GF-D8 (cell line): Measurements from ENCODE around the gene ADAMTS6.

ENCODE experiments used
- DNase-seq: peaks from one replicate; lab custom pipeline; 2025; lab: John Stamatoyannopoulos, UW

ADAMTS6 gene

DNA sequence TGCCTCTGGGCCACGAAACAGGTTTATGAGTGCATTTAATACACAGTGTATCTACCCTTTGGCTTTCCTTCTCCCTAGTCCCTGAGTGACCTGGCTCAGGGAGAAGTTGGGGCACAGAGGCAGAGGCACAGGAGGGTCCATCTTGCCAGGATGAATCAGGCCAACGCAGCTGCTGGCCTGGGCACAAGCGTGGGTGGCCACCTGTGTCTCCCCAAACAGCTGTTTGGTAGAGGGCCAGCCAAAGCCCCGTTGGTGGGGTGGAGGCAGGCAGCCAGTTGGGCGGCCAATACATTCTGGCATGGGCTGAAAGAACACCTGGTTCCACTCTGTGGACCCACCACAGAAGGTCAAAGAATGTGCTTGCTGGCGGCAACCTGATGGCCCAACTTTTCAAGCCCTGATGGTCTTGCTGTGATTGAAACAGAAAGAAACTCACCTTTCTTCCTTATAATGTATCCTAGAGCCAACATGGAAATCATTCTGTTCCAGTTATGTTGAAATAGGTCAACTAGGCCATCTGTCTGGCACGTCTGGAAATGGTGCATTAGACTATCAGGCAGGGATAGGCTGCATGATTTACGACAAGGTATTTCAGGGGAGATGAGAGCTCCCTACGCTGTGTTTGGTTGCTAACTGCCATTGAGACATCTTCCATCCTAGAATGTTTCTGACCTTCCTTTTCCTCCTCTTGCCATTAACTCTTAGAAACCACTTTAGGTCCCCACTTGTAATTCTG is 337.4 kb downstream of the ADAMTS6 start:
- no peak for DNase-seq

DNA sequence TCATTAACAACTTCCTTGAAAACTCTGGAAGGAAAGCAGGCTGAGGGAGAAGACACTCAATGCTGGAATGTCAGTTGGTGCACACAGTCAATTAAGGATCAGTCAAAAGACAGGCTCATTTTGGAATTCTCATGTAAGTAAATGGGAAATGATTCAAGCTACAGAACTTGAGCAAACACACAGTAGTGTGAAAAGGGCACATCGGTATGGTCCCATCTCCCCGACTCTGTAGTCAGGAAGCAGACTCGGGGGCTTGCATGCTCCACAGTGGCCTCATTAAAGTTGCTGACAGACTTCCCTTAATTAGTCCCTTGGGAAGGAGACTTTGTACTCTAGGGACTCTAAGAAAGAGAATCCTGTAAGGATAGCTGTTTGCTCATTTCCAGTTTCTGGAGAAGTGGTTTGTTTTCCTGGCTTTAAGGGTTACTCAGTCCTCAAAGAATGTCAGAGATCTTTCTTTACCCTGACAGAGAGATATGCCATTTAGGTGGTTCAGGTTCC is 339.2 kb downstream of the ADAMTS6 start:
- no peak for DNase-seq

DNA sequence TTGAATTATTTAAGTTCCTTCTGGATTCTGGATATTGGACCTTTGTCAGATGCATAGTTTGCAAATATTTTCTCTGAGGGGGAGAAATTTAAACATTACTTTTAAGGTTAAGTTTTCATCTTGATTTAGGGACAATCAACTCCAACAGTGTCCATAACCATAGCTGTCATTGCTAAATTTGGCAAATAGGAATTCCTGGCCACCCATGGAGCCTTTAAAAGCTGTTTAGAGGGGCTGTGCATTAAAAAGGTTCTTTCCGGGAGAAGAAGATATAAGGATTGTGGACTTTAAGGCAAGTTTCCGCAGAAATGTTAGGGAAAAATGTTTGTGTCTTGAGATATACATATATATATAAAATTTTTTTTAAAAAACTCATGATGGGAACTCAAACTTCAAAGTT is 339.7 kb downstream of the ADAMTS6 start:
- no peak for DNase-seq

DNA sequence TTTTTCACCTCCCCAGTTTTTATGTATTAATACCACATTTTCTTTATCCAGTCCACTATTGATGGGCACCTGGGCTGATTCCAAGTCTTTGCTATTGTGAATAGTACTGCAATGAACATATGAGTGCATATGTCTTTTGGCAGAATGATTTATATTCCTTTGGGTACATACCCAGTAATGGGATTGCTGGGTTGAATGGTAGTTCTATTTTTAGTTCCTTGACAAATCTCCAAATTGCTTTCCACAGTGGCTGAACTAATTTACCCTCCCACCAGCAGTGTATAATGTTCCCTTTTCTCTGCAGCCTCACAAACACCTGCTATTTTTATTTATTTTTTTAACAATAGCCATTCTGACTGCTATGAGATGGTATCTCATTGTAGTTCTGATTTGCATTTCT is 340.2 kb downstream of the ADAMTS6 start:
- DNase-seq, result no peak

DNA sequence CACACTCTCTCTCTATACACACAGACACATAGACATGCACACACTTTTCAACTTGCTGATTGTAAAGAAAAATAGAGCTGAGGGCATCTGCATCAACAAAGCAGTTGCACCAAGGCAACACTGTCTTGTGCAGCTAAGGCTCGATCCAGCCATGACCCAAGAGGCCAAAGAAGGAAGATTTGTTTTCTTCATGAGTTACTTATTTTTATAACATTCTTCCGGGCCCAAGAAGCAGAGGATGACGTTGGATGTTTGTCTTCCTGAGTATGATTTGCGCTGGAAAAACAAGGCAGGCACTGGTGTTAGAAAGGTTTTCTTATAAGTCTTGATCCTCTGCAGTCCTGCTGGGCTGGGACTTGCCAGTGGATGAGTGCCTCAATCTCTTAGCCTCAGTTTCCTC is 344.1 kb downstream of the ADAMTS6 start:
- DNase-seq, result no peak

DNA sequence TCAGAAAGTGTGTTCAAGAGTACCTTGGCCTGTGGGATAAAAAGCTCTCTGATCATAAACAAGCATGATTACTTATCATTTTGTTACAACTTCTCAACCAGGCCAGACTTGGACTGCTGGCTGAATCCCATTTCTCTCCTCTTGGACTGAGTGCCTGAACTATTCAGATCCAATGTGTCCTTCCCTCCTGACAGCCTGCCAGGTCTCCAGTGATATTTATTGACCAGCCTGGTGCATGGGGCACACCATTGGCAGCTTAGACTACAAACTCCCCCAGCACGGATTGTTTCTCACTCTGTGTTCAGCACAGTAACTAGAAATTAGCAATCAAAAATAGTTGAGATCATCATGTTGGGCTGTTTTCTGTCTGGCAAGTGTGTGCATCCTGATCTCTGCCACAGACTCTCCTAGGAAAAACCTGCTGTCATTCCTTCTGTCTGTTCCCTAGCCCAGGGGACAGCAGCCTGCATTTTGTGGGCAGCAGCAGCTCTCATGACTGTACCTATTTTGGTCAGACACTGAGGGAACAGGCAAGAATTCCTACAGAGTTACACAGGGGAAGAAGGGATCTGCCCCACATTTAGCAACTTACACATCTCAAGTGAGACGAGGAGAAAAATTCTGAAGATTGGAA is 348.1 kb downstream of the ADAMTS6 start:
- no peak for DNase-seq

DNA sequence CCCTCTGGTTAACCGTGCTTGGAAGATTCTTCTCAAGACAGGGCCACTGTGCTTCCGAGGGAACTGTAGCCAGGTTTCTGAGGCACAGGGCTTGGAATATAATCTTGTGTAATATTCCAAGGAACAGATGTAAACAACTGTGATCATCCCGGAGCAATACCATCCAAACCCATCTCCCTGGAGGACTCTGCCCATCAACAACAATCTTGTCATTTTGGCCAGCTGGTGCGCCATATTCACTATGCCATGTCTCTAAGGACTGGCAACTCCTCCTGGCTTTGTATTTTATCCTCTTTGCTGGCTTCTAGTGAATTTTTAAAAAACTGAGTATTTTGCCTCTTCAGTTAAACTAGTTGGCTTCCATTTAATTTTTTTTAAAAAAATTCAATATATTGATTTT is 349.3 kb downstream of the ADAMTS6 start:
- DNase-seq, result no peak

DNA sequence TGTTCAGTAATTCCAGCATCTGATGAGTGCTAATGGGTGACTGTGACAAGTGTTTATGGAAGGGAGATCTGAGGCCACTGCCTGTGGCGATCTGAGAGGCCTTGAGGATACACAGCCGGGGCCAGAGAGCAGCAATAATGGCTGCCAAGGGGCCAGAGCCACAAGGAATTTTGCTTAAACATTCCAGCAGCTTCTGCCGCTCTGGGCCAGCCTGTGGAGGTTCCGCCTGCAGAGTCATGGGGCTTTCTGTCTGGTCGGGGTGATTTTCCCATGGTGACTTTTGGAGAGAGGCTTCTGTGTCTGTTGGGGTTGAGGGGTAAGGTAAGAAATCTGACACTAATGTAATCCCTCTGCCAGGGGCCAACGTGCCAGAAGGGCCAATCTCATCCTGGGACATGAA is 353.5 kb downstream of the ADAMTS6 start:
- no peak for DNase-seq

DNA sequence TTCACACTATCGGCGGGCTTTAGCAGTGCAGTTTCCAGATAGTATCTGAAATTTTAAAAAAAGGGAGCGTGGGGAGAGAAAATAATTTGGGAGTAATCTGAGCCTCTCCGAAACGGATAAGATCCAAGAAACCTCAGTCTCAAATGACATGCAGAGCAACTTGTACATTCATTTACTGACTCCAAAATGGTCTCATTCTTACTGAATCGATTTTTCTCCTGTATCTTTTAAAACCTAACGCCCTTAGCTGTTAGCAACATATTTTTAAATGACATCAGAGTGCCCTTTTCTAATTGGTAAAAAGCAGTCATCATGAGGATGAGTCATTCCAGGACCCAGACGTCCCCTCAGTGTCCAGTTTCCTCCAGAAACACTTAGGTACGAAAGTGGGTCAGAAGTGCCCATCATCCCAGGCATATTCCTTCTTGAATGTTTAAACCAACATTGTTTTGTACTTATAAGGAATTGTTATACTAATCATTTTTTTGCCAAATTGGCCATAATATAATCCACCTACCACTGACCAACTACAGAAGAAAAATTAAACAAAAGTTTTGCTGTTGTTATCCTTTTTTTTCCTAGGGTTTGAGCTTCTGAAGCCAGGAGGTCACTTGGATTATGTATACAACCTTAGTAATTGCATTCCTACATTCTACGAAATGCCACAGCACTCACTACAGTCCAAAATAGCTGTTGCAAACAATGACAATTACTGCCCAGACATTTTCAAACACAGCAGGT is 354.4 kb downstream of the ADAMTS6 start:
- DNase-seq, result no peak

DNA sequence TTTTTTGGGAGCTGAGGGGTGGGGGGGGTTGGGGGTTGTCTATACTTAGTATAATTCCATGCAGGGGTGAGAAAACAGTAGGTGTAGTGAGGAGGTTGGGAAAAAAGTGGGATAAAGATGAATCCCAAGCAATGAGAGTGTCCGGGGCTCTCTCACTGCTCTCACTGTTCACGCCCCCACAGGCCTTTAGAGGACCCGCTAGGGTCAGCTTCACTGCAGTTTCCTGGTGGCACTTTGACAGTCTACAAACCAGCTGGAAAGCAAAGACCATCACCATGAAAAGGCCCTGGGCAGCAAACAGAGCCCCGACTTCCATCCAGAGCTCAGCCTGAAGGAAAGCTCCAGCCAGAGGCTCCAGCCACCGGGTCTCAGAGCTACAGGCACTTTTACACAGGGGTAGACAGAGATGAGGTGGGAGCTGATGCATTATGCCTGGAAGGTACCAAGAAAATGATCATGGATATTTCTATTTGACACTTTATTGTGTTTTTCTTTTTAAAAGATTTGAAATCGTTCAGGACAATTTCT is 355.1 kb downstream of the ADAMTS6 start:
- DNase-seq, result no peak

DNA sequence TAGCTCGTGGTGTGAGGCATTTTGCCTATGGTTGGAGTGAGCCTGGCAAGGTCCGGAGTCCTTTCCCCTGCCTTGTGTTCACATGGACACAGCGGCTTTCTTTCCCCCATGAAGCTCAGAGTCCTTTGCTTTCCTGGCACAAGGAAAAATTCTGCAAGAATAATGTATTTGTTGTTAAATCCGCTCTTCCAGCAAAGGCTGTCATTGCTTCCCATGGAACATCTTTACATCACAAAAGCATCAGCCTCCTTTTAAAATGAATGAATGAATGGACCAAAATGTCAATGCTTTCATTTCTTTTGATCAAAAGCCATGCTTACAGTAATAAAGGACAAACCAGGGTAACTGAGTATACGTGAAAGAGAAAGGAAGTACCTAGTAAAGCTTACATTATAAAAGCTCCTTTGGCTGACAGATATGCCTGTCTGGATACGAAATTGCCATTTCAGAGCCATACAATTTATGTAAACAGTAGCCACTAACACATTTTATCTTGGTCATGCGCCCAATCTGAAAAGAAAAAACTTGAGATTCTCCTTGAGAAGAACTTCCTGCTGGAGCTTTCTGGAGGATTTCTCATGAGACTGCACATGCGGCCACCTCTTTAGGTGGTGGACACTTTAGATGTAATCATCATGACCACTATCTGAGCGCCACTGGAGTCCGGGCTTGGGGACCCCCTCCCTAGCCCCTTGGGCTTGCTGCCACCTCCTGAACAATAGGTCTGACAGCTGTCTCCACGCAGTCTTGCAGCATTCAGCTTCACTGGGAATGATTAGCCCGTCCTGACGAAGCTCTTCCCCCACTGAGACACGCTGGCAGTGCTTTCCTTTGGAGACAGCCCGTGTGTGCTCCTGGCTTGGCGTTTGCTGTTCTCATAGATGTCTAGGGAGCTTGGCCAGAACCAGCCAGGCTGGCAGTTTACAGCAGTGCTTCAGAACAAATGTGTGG is 355.9 kb downstream of the ADAMTS6 start:
- no peak for DNase-seq

DNA sequence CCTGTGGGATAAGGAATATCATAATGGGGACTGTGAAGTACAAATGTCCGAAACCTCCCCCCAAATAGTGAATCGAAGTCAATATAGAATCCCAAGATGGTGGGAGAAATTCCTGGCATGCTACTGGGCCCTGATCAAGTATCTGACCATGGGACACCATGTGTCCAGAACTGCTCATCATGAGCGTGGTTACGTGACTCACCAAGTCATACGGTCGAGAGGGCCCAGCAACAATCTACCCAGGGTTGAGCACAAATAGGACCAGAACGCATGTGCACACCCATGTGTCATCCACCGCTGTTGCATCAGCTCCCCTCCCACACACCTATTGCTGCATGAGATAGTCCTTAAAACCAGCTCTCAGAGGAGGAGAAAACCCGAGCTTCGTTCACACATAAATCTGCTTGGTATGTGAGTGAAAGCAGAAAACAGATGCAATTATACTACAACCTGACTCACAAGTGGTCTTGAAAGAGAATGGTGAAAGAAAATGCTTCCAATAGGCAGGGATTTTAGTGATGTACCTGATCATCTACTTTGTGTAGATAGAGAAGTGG is 359.8 kb downstream of the ADAMTS6 start:
- no peak for DNase-seq

DNA sequence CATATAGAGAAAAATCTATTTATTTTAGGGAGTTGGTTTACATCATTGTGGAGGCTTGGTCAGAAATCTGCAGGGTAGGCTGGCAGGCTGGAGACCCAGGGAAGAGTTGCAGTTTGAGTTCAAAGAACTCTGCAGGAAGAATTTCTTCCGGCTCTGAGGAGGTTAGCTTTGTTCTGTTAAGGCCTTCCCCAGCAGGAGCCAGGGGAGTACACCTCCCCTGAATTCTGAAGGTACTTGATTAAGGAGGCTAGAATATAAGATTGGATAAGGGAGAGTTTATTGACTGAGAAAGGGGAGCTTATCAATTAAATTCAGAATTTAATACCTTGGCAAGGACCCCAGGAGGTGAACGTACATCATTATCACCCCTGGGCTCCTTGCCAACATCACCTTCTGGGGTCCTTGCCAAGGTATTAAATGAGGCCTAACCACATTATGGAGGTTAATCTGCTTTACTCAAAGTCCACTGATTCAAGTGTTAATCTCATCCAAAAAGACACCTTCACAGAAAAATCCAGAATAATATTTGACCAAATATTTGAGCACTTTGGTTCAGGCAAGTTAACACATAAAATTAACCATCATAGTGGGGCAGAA is 361.3 kb downstream of the ADAMTS6 start:
- DNase-seq, result no peak

DNA sequence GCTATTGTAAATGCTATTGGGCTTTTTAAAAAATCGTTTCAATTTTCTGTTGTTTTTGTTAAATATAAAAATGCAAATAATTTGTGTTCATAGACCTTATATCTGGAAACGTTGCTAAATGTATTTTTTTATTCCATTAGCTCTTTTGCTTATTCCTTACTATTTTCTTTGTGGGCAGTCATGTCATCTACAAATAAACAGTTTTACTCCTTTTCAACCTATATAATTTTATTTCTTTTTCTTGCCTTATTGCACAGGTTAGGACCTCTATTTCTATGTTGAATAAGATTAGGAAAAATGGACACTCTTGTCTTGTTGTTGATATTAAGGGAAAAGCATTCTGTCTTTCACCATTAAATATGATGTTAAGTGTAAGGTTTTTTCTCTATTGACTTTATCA is 364.2 kb downstream of the ADAMTS6 start:
- no peak for DNase-seq

DNA sequence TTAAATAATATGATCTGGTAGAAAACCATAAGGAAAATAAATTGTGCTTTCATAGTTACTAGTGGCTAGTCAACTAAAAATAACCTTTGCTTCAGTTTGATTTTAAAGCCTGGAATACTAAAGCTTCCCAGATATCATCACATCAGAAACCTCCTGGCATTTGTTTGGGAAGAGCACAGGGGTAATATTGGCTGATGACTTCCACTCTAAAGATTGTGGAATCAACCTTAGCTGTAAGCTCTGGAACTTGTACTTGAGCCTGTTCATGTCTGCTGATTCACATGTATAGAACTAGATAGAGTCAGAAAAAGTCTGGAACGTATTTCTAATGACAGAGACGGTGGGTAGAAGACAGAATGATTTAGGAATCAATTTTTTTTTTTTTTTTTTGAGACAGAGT is 367.9 kb downstream of the ADAMTS6 start:
- DNase-seq, result no peak

DNA sequence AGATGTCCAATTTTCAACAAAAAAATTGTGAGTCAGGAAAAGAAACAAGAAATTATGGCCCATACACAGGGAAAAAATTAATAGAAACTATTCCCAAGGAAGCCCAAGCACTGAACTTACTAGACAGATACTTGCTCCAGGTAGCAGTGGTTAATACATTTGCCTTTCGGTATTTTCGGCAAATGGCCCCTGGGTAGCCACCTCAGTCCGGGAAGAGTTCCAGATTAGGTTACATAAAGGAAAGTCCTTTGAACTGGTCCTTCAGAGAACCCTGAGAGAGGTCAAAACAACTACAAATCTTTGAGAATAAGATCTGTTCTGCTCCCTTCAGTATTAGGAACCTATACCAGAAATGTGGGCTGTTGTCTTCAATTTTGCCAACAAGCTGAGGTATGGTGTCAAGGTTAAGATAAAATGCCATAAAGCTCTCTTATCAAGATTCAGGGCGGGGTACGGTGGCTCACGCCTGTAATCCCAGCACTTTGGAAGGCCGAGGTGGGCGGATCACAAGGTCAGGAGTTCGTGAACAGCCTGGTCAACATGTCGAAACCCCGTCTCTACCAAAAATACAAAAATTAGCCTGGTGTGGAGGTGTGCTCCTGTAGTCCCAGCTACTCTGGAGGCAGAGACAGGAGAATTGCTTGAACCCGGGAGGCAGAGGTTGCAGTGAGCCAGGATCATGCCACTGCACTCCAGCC is 369.6 kb downstream of the ADAMTS6 start:
- no peak for DNase-seq

DNA sequence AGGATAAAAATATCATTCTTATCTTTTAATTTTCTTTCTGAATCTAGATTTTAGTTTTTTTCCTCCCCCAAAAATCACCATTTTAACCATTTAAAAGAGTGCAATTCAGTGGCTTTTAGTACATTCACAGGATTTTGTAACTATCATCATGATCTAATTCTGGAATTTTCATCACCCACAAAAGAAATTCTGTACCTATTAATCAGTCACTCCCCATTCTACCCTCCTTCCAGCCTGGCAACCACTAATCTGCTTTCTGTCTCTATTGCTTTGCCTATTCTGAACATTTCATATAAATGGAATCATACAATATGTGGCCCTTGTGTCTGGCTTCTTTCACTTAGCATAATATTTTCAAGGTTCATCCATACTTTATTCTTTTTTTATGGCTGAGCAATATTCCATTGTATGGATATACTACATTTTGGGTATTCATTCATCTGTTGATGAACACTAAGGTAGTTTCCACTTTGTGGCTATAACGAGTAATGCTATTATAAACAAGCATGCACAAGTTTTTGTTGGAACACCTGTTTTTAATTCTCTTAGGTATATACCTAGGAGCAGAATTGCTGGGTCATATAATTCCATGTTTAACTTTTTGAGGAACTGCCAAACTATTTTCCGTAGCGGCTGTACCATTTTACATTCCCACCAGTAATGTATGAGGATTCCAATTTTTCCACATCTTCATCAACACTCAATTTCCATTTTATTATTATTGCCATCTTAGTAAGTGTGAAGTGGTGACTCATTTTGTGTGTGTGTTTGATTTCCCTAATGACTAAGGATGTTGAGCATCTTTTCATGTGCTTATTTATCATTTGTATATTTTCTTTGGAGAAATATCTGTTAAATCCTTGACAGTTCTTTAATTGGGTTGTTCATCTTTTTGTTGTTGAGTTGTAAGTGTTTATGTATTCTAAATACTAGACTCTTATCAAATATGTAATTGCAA is 372.7 kb downstream of the ADAMTS6 start:
- DNase-seq, result no peak

DNA sequence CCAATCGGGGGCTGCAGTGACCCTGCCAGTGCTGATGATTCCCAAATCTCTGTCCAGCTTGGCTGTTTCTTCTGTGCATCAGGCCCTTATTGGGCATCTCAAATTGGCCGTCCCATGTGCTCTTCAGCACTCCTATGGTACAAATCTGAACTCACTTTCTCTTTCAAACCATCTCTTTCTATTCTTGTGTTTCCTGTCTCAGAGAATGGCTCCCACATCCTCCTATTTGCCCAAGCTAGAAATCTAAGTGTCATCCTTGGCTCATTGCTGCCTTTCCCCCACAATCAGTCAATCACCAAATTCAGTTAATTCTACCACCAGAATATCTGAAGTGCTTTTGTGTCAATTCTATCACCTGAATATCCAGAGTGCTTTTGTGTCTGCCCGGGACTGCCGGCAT is 376.4 kb downstream of the ADAMTS6 start:
- no peak for DNase-seq

DNA sequence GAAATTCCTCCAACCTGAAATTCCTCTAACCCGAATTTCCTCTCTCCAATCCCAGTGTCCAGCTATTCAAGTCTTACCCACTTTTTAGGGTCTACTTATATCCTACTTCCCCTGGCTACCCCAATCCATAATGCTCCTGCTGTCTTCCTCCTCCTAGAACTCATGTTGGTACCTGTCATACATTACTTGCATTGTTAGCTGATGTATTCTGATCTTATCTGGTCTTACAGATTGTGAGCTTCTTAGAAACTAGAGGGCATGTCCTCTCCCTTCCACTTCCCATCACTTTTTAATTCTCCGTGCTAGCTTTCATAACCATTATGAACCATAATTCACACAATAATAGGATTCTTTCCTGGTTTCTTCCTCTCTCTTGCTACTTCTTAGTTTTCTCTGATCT is 376.9 kb downstream of the ADAMTS6 start:
- DNase-seq, result no peak
